Heart left ventricle (tissue), 16 donors: Measurements from ENCODE around the gene COMTD1. TPM values are rescaled to one million over a fixed set of nuclear protein-coding genes. Genes with fewer than 3 reads are reported as not detected.

ENCODE experiments used
- ATAC-seq, 4 donors: fragments of 200-7000 bp; cut with Tn5 transposase; one replicate each; pipeline ENCODE4 v1.9.1; 2020 to 2022; ENCODE audit warnings: moderate library complexity in 4 of 4, mild to moderate bottlenecking in 3 of 4, moderate number of reproducible peaks in 1 of 4
- DNase-seq, 5 donors: peaks; one replicate each; pipeline ENCODE4 v3.0.0-alpha.2; 2020
- H3K27ac ChIP-seq, 12 donors: fragments of 200-600 bp; sonication (generic) in 4 of 12; one replicate each; pipeline versions ENCODE4 v1.5.0 to v1.8.0; 2016 to 2022; ENCODE audit warnings: mild to moderate bottlenecking in 2 of 12
- H3K27me3 ChIP-seq, 9 donors: fragments of 200-600 bp; sonication (generic) in 2 of 9; one replicate each; pipeline versions ENCODE4 v1.5.1 to v1.8.0; 2016 to 2022; ENCODE audit warnings: mild to moderate bottlenecking in 3 of 9
- H3K36me3 ChIP-seq, 9 donors: fragments of 200-600 bp; sonication (generic) in 2 of 9; one replicate each; pipeline versions ENCODE4 v1.5.0 to v1.8.0; 2018 to 2022; ENCODE audit warnings: mild to moderate bottlenecking in 2 of 9
- H3K4me1 ChIP-seq, 12 donors: fragments of 200-600 bp; sonication (generic) in 4 of 12; one replicate each; pipeline versions ENCODE4 v1.5.0 to v1.8.0; 2016 to 2022; ENCODE audit warnings: mild to moderate bottlenecking in 3 of 12
- H3K4me3 ChIP-seq, 12 donors: fragments of 200-600 bp; sonication (generic) in 4 of 12; one replicate each; pipeline versions ENCODE4 v1.5.0 to v1.8.0; 2017 to 2022; ENCODE audit warnings: mild to moderate bottlenecking in 9 of 12, moderate library complexity in 4 of 12
- H3K9me3 ChIP-seq, 12 donors: fragments of 200-600 bp; sonication (generic) in 4 of 12; one replicate each; pipeline versions ENCODE4 v1.5.0 to v1.8.0; 2016 to 2022; ENCODE audit warnings: mild to moderate bottlenecking in 1 of 12
- POLR2A ChIP-seq, 2 donors: fragments of 450-650 bp; IDR thresholded peaks; one replicate each; pipeline ENCODE4 v1.6.1; 2017; ENCODE audit warnings: antibody characterized with exemption in 2 of 2, mild to moderate bottlenecking in 2 of 2, moderate library complexity in 2 of 2
- WGBS, 4 donors: extraction: QIAGEN DNeasy Blood & Tissue Kit in 2 of 4; methylation state at CpG; one replicate each; pipeline versions ENCODE4 v1.1.5 to v1.1.7; 2013 to 2018; 5-methylcytosine and 5-hydroxymethylcytosine counted together
- intact Hi-C, 10 donors: fragments of 100-400 bp; cut with DNase I; formaldehyde crosslinking; loops; one replicate each; pipeline versions ENCODE4 v1.11.1 to v1.14.2; 2022
- long read RNA-seq, 3 donors: library from polyadenylated mRNA; unstranded; transcript quantifications; one replicate each; pipeline ENCODE4 v2.0.0, GENCODE V29; 2020 to 2021
- polyA plus RNA-seq, 2 donors: library from polyadenylated mRNA; stranded (reverse); fragments of 200-250 nt; gene quantifications; one replicate each; pipeline ENCODE4 v1.2.3, GENCODE V29; 2013
- total RNA-seq, 9 donors: library from RNA; depleted of rRNA in 2 of 9; stranded (reverse); fragments of >200 nt in 2 of 9; fragmentation: NEBNext Ultra II Directional in 3 of 9; extraction: Animal tissue kit (Norgen Biotek cat#: 25700) in 3 of 9; gene quantifications; one replicate each; pipeline versions ENCODE4 v1.1.0 to v1.2.4, GENCODE V29; 2016 to 2023
- TF ChIP-seq, protein P1 (sequence below), 12 donors: fragments of 200-600 bp; sonication (generic) in 4 of 12; IDR thresholded peaks; one replicate each; pipeline versions ENCODE4 v1.5.0 to v1.8.0; 2018 to 2022; ENCODE audit warnings: antibody characterized with exemption in 12 of 12, mild to moderate bottlenecking in 5 of 12
- donor health status: ischemic (EF 13 %, LVEDD 7.1; RV severe dilation, severe dysfunction).
- donor health status: healthy with polysubstance abuse.
- donor health status: DM: no; HTN: yes; CAD: no.
- donor health status: DM: no; HTN: no; CAD: no.
- donor health status: ischemic (EF 25% LVEDD 6.9; RV normal size, moderate dysfunction).
- donor health status: ischemic (EF 25% LVEDD 5.7; RV mildly dilated, moderate dysfunction).
- donor health status: healthy.
- donor health status: DM: yes; HTN: yes; CAD: no.
- donor health status: ischemic (EF 35%, LVEDD 5.7; RV mildly dilated, moderate dysfunction).
- donor health status: nonischemic (EF 11% LVEDD 7.7; RV severe dilation, severe dysfunction).
- donor health status: DM: yes; HTN: yes; CAD: no.
- donor health status: PGD.
- donor health status: ischemic (EF 29% LVEDD 5.4; RV normal size, mild dysfunction).
- donor health status: nonischemic (EF 23%, LVEDD 6.1; RV moderate dilation, normal function).

The COMTD1 gene
- total RNA-seq (10 to 100 TPM; 20.8 to 75.0 (median 37.0) TPM), polyA plus RNA-seq (100 to 1,000 TPM in 1 of 2 donors, 10 to 100 TPM in 1; 57.9 to 124 TPM)
- long read RNA-seq, donor 1, transcript COMTD1-204 (5 exons, 796 nt), result minor isoform, 7 of 73 reads
- long read RNA-seq, donor 1, transcript COMTD1-201 (7 exons, 976 nt), result major isoform, 31 of 73 reads
- long read RNA-seq, donor 1, partial matches to known transcripts, result 11 of 73 reads
- long read RNA-seq, donor 1, other reads (novel, unspliced or antisense), result 22 of 73 reads
- long read RNA-seq, donor 2, transcript COMTD1-201 (7 exons, 976 nt), result major isoform, 59 of 103 reads
- long read RNA-seq, donor 2, partial matches to known transcripts, result 19 of 103 reads
- long read RNA-seq, donor 2, other reads (novel, unspliced or antisense), result 21 of 103 reads
- long read RNA-seq, donor 3, transcript COMTD1-202 (4 exons, 1,094 nt), result minor isoform, 5 of 77 reads
- long read RNA-seq, donor 3, transcript COMTD1-204 (5 exons, 796 nt), result minor isoform, 5 of 77 reads
- long read RNA-seq, donor 3, transcript COMTD1-201 (7 exons, 976 nt), result major isoform, 25 of 77 reads
- long read RNA-seq, donor 3, partial matches to known transcripts, result 14 of 77 reads
- long read RNA-seq, donor 3, other reads (novel, unspliced or antisense), result 28 of 77 reads

DNA sequence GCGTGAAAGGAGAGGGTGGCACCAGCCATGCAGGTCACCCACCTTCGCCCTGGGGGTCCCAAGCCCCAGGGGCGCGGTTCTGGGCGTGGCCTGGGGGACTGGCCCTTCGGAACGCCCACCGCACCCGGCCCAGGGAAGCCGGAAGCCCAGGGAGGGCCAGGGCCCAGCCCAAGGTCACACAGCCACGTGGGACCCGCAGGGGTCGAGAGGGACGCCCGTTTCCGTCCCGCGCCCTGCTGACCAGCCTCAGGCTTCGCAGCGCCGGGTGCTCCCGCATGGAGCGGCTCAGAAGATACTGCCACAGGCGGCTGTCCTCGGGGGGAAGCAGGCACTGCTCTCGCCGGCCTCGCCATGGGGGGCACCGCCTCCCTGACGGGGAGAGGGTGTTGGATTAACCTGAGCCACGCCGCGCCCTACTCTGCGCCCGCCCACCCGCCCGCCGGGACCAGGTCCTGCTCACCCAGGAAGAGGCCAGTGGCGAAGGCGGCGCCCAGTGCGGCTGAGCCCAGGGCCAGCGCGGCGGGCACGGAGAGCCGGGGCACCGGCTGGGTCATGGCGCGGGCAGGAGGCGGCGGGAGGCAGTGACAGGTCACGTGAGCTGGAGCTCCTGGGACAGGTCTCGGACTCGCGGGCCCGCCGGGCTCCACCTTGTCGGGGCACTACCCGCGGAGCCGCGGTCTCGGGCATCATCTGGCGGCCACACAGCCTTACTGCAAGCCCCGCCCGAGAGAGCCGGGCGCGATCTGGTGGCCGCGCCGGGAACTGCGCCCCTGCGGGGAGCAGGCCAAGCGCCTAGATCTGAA, at the start of gene COMTD1:
TSS of gene COMTD1 (minus strand) at position 583 of the 803 bp plus-strand sequence. CDS start at position 554, 29 bp downstream.
- H3K36me3 ChIP-seq, result peaks cover 0 to 30% (median 25%) of the 10 kb centered on the region in 9 donors
- ATAC-seq (peak; percentile 59 to 82 (median 81)), DNase-seq (peak; percentile 91 to 98 (median 95))
- H3K27me3 ChIP-seq, result no peaks in the 10 kb centered on the region
- peak within 1 kb of the TSS; percentile 64 to 99 (median 81) for H3K4me3 ChIP-seq
- TF ChIP-seq POLR2A (IDR thresholded peaks at IDR 0.05), result peak in 1 of 2 donors; percentile 44
- TF ChIP-seq, protein P1, sequence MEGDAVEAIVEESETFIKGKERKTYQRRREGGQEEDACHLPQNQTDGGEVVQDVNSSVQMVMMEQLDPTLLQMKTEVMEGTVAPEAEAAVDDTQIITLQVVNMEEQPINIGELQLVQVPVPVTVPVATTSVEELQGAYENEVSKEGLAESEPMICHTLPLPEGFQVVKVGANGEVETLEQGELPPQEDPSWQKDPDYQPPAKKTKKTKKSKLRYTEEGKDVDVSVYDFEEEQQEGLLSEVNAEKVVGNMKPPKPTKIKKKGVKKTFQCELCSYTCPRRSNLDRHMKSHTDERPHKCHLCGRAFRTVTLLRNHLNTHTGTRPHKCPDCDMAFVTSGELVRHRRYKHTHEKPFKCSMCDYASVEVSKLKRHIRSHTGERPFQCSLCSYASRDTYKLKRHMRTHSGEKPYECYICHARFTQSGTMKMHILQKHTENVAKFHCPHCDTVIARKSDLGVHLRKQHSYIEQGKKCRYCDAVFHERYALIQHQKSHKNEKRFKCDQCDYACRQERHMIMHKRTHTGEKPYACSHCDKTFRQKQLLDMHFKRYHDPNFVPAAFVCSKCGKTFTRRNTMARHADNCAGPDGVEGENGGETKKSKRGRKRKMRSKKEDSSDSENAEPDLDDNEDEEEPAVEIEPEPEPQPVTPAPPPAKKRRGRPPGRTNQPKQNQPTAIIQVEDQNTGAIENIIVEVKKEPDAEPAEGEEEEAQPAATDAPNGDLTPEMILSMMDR (IDR thresholded peaks at IDR 0.05), result peak; percentile 100
- intact Hi-C loops, result loop anchor here (2.0 to 10.0 kb wide), 14 partner anchors 47 to 1081 kb away; partner anchors contain the start of genes ADK (in 2 of the 10), AP3M1 (in 2 of the 10), KAT6B (in 2 of the 10) and SAMD8 (in 1 of the 10)
- no peaks in the 10 kb centered on the region for H3K9me3 ChIP-seq
- H3K27ac ChIP-seq, result peak within 1 kb of the TSS; percentile 66 to 93 (median 84)
- H3K4me1 ChIP-seq, result peaks cover 0 to 30% (median 15%) of the 10 kb centered on the region in 12 donors
- WGBS, 4 donors, result 0 to 1% (median 0%) methylated on average over 19 to 76 of the region's 76 CpGs

DNA sequence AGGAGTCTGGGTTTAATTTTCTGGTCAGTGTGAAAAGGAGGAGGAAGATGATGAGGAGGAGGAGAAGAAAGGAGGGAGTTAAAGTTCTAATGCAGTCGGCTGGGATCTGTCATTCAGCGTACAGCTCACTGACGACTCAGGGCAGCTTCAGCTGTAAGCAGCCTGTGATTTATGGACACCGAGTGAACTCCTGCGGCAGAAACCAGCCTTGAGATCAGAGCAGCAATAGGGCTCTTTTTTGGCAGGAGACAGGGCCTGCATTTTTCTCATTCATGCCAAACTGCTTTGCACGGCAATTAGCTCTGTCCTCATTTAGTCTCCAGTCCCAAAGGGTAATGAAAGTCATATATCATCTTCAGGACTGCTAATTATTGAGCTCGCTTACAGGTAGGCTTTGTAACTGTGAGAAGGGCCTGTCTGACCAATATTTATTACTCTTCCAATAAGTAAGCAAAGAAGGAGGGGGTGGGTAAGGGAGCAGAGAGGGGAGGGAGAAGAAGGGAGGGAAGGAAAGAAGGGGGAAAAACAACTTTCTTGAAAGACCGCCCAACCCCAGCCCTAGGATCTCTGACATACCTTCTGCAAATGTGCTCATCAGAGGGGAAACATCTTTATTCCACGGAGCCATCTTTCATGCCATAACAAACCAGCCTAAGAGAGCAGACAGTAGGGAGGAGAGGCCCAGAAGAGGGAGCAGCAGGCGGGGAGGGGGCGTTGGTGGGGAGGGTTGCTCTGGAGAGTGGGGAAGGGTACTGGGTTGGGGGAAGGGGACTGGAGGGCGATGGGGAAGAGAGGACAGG, 48.1 kb upstream of the COMTD1 start:
- Histone ChIP-seq H3K9me3 (no peaks in the 10 kb centered on the region), H3K4me3 (peak overlapping the region in 7 of 12 donors; percentile 27 to 47 (median 37)), H3K27me3 (no peaks in the 10 kb centered on the region), H3K27ac (peak overlapping the region in 9 of 12 donors; percentile 24 to 74 (median 66)), H3K36me3 (no peaks in the 10 kb centered on the region), H3K4me1 (peaks cover 0 to 15% (median 7%) of the 10 kb centered on the region in 12 donors)
- DNase-seq (peak in 1 of 5 donors; percentile 50), ATAC-seq (peak; percentile 67 to 82 (median 70))
- intact Hi-C loops, result no loop called here
- TF ChIP-seq, protein P1 (IDR thresholded peaks at IDR 0.05), result no peak
- TF ChIP-seq POLR2A (IDR thresholded peaks at IDR 0.05), result no peak
- WGBS, 4 donors, result 44 to 49% (median 47%) methylated on average over 12 of the region's 12 CpGs

DNA sequence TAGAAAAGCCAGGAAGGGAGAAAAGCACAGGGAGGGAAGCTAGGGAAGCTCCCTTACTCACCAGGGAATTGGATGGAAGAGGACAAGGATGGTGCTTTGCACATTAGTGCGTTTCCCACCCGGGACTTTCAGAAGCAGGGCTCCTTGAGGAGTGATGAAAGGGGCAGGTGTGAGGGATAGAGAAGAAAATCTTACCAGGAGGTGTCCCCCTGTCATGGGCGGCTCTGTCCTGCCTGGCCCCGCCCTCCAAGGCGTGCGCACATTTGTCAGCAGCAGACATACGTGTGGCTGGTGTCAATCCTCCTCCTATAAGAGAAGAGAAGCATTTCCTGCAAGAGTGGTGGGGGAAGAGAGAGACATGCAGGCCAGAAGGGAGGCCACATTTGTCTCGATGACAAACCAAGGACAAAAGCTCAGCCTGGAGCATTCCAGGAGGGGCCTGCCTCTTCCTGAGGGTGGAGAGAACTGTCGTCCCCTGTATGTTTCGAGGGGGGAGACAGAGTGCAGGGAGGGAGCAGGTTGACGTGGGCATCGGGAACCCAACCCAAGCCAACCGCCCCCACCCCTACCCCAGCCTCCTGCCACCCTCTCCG, 47.4 kb upstream of the COMTD1 start:
- WGBS, 4 donors, result 18 to 27% (median 19%) methylated on average over 13 to 14 of the region's 14 CpGs
- intact Hi-C loops, result no loop called here
- Histone ChIP-seq H3K27me3 (no peaks in the 10 kb centered on the region), H3K36me3 (no peaks in the 10 kb centered on the region), H3K4me1 (peaks cover 0 to 15% (median 7%) of the 10 kb centered on the region in 12 donors), H3K4me3 (peak overlapping the region in 7 of 12 donors; percentile 27 to 47 (median 37)), H3K9me3 (no peaks in the 10 kb centered on the region), H3K27ac (peak overlapping the region in 8 of 12 donors; percentile 28 to 74 (median 68))
- TF ChIP-seq, protein P1 (IDR thresholded peaks at IDR 0.05), result no peak
- peak in 1 of 2 donors; percentile 18 for TF ChIP-seq POLR2A (IDR thresholded peaks at IDR 0.05)
- DNase-seq (peak in 2 of 5 donors; percentile 29 to 42), ATAC-seq (peak; percentile 59 to 79 (median 68))
